ENCODE measurements around the gene FMN1. TPM values are rescaled to one million over a fixed set of nuclear protein-coding genes. Genes with fewer than 3 reads are reported as not detected.

The FMN1 gene
- total RNA-seq, 1 experiment from 2014 or later: 25.8 TPM

DNA sequence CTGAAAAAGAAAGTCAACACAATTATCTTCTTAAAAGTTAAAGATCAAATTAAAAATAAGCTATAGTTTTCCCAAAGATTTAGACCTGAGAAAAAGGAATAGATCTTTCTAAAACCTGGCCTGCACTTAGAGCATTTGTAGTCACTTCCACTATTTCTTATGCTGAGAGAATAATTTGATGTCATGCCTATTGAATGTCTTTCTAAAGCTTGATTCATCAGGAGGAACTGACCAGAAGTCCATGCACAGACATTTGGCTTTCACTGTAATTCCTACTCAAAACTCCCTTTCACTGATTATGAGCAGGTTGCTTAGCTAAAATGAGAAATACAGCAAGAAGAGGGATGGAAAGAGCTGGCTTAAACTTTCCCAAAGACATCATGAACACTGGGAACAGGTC lies 472.4 kb downstream of the FMN1 start:
- H3F3A ChIP-seq (ENCODE audit: insufficient read depth, low read depth): no peaks in the 10 kb centered on the region
- CTCF ChIA-PET: interaction anchor here (0.7 kb wide), 1 partner anchor 72 kb away, joined by 6 read pairs; no protein-coding TSS in a partner anchor
- no peak overlapping the region for H3K4me2 ChIP-seq
- no peaks in the 10 kb centered on the region for H3K4me1 ChIP-seq (replicated peaks; ENCODE audit: insufficient read depth)
- POLR2A ChIA-PET (ENCODE audit: unreplicated experiment): no interaction called here
- H2AFZ ChIP-seq: no peak overlapping the region
- no peak for DNase-seq
- H3K9me3 ChIP-seq (ENCODE audit: insufficient read depth, low read depth): no peaks in the 10 kb centered on the region
- no peaks in the 10 kb centered on the region for H3K9me2 ChIP-seq (ENCODE audit: insufficient read depth)
- intact Hi-C loops (cut with micrococcal nuclease; ENCODE audit: unreplicated experiment): no loop called here
- H3K27me3 ChIP-seq (ENCODE audit: insufficient read depth, low read depth): no peaks in the 10 kb centered on the region
- TF ChIP-seq, protein P1, sequence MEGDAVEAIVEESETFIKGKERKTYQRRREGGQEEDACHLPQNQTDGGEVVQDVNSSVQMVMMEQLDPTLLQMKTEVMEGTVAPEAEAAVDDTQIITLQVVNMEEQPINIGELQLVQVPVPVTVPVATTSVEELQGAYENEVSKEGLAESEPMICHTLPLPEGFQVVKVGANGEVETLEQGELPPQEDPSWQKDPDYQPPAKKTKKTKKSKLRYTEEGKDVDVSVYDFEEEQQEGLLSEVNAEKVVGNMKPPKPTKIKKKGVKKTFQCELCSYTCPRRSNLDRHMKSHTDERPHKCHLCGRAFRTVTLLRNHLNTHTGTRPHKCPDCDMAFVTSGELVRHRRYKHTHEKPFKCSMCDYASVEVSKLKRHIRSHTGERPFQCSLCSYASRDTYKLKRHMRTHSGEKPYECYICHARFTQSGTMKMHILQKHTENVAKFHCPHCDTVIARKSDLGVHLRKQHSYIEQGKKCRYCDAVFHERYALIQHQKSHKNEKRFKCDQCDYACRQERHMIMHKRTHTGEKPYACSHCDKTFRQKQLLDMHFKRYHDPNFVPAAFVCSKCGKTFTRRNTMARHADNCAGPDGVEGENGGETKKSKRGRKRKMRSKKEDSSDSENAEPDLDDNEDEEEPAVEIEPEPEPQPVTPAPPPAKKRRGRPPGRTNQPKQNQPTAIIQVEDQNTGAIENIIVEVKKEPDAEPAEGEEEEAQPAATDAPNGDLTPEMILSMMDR (conservative IDR thresholded peaks at IDR 0.05): no peak
- TF ChIP-seq EZH2 (IDR thresholded peaks at IDR 0.05; ENCODE audit: low read depth): no peak
- no peaks in the 10 kb centered on the region for H3K36me3 ChIP-seq (ENCODE audit: low read depth)
- no peak overlapping the region for H3K4me3 ChIP-seq
- BruUV-seq (replicated peaks): no TSS peak
- no peaks in the 10 kb centered on the region for H4K20me1 ChIP-seq (ENCODE audit: insufficient read depth)
- no peak overlapping the region for H3K27ac ChIP-seq
- H3K79me2 ChIP-seq (ENCODE audit: low read depth): no peaks in the 10 kb centered on the region

DNA sequence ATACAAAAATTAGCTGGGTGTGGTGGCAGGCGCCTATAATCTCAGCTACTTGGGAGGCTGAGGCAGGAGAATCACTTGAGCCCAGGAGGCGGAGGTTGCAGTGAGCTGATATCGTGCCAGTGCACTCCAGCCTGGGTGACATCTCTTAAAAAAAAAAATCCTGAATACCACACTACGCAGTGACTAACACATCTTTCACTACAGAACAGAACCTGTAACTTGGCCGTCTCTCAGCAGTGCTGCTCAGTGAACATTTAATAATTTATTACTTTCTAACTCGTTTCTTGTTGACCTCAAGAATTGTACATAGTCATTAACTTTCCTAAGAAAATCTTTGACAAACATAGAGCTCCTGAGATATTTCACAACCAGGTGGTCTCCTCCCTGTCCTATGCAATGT lies 472.9 kb downstream of the FMN1 start:
- Histone ChIP-seq H3K4me1 (replicated peaks; ENCODE audit: insufficient read depth) (no peaks in the 10 kb centered on the region), H3K9me3 (ENCODE audit: insufficient read depth, low read depth) (no peaks in the 10 kb centered on the region), H2AFZ (no peak overlapping the region), H3K36me3 (ENCODE audit: low read depth) (no peaks in the 10 kb centered on the region), H3K27ac (no peak overlapping the region), H3F3A (ENCODE audit: insufficient read depth, low read depth) (no peaks in the 10 kb centered on the region), H3K79me2 (ENCODE audit: low read depth) (no peaks in the 10 kb centered on the region), H3K9me2 (ENCODE audit: insufficient read depth) (no peaks in the 10 kb centered on the region), H3K27me3 (ENCODE audit: insufficient read depth, low read depth) (no peaks in the 10 kb centered on the region), H3K4me3 (no peak overlapping the region), H3K4me2 (no peak overlapping the region), H4K20me1 (ENCODE audit: insufficient read depth) (no peaks in the 10 kb centered on the region)
- BruUV-seq (replicated peaks): no TSS peak
- no peak for TF ChIP-seq EZH2 (IDR thresholded peaks at IDR 0.05; ENCODE audit: low read depth)
- TF ChIP-seq, protein P1 (conservative IDR thresholded peaks at IDR 0.05): no peak
- ChIA-PET CTCF (interaction anchor here (0.7 kb wide), 1 partner anchor 73 kb away, joined by 6 read pairs; no protein-coding TSS in a partner anchor), POLR2A (ENCODE audit: unreplicated experiment) (no interaction called here)
- DNase-seq: no peak
- intact Hi-C loops (cut with micrococcal nuclease; ENCODE audit: unreplicated experiment): no loop called here

DNA sequence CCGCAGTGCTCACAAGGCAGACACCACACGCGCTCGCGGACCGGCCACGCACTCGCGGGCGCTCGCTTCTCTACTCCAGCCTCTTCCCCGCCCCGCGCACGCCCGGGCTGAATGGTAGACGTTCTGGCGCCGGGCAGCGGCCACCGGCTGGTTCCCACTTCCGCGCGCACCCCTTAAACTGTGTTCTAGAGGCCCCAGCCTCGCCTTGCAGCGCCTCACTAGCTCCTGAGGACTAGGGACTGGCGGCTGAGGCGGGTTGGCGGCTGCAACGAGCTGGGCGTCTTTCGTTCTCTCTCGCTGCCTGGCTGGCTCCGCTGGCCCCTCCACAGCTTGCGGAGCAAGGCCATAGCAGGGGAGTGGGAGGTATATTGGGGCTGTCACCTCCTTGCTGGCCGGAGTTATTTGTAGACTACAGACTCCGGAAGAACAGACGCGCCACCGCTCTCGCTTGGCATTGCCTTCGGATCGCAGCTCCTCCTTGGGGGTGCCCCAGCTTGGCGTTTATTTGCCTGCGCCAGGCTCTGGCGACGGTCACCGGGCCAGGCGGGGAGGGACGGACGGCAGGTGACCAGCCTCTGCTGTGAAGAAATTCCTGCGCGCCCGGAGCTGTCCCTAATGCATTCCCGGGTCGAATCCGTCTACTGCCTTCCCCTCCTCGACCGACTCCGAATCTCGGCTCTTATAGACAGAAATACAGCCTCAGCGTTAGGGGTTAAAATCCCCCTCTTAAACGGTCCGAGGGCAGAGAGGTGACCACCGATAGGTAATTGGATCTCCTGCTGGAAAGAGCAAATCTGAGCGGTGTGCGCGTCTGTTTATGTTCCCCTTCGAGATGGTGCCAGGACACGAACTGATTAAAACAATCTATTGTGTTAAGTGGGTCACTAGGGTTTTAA lies 475.4 kb downstream of the FMN1 start:
- no TSS peak for BruUV-seq (replicated peaks)
- Histone ChIP-seq H3K27ac (no peak overlapping the region), H3K4me2 (no peak overlapping the region), H3K36me3 (ENCODE audit: low read depth) (no peaks in the 10 kb centered on the region), H3K9me2 (ENCODE audit: insufficient read depth) (no peaks in the 10 kb centered on the region), H3K9me3 (ENCODE audit: insufficient read depth, low read depth) (no peaks in the 10 kb centered on the region), H3K79me2 (ENCODE audit: low read depth) (no peaks in the 10 kb centered on the region), H2AFZ (no peak overlapping the region), H3K27me3 (ENCODE audit: insufficient read depth, low read depth) (no peaks in the 10 kb centered on the region), H3K4me3 (no peak overlapping the region), H3K4me1 (replicated peaks; ENCODE audit: insufficient read depth) (no peaks in the 10 kb centered on the region), H3F3A (ENCODE audit: insufficient read depth, low read depth) (no peaks in the 10 kb centered on the region), H4K20me1 (ENCODE audit: insufficient read depth) (no peaks in the 10 kb centered on the region)
- POLR2A ChIA-PET (ENCODE audit: unreplicated experiment): no interaction called here
- TF ChIP-seq, protein P1 (conservative IDR thresholded peaks at IDR 0.05): no peak
- TF ChIP-seq EZH2 (IDR thresholded peaks at IDR 0.05; ENCODE audit: low read depth): no peak
- CTCF ChIA-PET: no interaction called here
- no peak for DNase-seq
- intact Hi-C loops (cut with micrococcal nuclease; ENCODE audit: unreplicated experiment): no loop called here
